Fibroblast of the aortic adventitia (primary cell): ENCODE results near the gene SYDE1. TPM values are rescaled to one million over a fixed set of nuclear protein-coding genes. Genes with fewer than 3 reads are reported as not detected.

Source experiments
- DNase-seq: peaks from one replicate; pipeline ENCODE4 v3.0.0-alpha.2; 2010; ENCODE audit warnings: low read depth
- H3K4me3 ChIP-seq: 2 replicates; pipeline ENCODE4 v1.5.1; 2011; ENCODE audit warnings: low read depth, mild to moderate bottlenecking, control low read depth, low read length, moderate library complexity
- total RNA-seq: library from RNA; depleted of rRNA; stranded (reverse); fragments of >200 nt; gene quantifications from 2 replicates; pipeline ENCODE4 v1.2.3, GENCODE V29; 2012; ENCODE audit warnings: low replicate concordance
- TF ChIP-seq, protein P1 (sequence below): IDR thresholded peaks from 2 replicates; pipeline ENCODE4 v1.5.1; 2011; ENCODE audit warnings: mild to moderate bottlenecking, low read length, control low read depth, inconsistent platforms; ENCODE audit not compliant: insufficient read depth

The SYDE1 gene
- total RNA-seq, 1 donor = 36.2 TPM

DNA sequence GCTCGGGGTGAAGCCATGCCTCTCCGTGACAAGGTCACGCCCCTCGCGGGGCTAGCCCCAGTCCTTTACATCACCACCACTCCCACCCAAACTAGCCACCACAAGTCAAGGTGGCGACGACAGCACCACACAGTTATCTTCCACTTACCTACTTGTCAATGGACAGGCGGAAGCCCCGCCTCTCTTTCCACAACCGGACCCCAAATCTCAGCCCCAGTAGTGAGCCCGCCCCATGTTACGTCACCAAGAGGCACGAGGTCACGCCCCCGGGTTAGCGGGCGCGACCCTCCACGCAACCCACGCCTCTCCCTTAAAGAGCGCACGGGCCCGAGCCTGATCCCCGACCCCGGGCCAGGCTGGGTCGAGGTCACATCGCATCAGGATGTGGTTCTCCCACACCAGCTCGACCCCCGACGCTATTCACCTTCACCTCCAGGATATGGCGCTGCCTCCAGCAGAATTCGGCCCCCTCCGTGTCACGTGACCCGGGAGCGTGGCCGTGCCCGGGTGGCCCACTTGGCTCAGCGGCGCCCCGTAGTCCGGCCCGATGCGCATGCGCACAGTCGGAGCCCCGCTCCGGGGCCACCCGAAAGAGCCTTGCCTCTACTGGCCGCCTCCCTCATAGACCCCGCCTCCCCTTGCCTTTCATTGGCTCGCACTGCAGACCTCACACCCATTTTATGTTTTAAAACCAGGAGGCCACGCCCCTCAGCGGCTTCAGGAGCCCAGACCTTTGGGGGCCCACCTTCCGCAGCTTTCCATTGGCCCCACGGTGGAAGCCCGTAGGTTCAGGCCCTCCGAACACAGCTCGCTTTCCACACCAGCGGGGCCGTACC lies 18.2 kb downstream of the SYDE1 start:
- TF ChIP-seq, protein P1, sequence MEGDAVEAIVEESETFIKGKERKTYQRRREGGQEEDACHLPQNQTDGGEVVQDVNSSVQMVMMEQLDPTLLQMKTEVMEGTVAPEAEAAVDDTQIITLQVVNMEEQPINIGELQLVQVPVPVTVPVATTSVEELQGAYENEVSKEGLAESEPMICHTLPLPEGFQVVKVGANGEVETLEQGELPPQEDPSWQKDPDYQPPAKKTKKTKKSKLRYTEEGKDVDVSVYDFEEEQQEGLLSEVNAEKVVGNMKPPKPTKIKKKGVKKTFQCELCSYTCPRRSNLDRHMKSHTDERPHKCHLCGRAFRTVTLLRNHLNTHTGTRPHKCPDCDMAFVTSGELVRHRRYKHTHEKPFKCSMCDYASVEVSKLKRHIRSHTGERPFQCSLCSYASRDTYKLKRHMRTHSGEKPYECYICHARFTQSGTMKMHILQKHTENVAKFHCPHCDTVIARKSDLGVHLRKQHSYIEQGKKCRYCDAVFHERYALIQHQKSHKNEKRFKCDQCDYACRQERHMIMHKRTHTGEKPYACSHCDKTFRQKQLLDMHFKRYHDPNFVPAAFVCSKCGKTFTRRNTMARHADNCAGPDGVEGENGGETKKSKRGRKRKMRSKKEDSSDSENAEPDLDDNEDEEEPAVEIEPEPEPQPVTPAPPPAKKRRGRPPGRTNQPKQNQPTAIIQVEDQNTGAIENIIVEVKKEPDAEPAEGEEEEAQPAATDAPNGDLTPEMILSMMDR = peak; percentile 1
- peak; percentile 97 for DNase-seq
- H3K4me3 ChIP-seq = peak overlapping the region; percentile 91

DNA sequence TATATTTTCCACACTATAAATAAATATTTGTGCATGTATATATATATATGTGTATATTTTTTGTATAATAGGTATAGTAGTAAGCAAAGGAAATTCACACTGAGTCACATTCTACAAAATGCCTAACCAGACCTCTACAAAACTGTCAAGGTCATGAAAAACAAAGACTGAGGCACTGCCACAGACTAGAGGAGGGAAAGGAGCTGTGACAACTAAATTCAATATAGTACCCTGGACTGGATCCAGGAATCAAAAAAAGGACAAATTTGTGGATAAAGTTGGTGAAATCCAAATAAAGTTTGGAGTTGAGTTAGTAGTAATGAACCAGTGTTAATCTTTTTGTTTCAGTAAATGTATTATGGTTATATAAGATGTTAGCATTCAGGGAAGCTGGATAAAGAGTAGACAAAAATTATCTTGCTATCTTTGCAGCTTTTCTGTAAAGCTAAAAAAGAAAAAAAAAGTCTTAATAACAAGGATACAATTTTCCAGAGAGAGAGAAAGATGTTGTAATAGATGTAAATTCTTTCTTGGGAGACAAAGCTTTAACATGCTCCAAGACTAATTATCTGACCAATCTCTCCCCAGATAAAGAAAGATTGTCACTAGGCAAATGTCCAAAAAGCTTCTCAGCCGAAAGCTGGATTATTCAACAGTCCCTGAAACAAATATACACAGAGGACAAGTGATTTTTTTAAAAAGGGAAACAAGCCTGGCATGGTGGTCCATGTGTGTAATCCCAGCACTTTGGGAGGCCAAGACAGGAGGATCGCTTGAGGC lies 19.1 kb downstream of the SYDE1 start:
- peak overlapping the region; percentile 48 for H3K4me3 ChIP-seq
- peak; percentile 61 for DNase-seq
- TF ChIP-seq, protein P1 = no peak

DNA sequence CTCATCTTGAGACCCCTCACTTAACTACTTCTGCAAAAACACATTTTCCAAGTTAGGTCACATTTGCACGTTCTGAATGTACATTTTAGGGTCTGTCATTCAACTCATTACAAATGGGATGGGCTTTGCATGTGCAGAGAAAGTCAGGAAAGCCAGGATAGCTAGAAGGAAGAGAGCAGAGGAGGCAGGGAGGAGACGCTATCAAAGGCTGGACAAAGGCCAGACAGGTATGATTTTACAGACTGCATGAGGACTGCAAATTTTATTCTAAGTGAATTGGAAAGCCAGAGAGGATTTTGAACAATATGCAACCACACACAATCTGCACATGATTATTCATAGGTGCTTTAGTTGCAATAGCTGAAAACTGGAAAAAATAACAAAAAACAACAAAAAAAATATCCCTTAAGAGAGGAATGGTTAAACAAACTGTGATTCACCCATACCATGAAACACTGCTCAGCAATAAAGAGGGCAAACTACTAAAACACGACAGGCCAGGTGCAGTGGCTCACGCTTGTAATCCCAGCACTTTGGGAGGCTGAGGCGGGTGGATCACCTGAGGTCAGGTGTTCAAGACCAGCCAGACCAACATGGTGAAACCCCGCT lies 21.1 kb downstream of the SYDE1 start:
- no peak overlapping the region for H3K4me3 ChIP-seq
- TF ChIP-seq, protein P1 = no peak
- DNase-seq = no peak

DNA sequence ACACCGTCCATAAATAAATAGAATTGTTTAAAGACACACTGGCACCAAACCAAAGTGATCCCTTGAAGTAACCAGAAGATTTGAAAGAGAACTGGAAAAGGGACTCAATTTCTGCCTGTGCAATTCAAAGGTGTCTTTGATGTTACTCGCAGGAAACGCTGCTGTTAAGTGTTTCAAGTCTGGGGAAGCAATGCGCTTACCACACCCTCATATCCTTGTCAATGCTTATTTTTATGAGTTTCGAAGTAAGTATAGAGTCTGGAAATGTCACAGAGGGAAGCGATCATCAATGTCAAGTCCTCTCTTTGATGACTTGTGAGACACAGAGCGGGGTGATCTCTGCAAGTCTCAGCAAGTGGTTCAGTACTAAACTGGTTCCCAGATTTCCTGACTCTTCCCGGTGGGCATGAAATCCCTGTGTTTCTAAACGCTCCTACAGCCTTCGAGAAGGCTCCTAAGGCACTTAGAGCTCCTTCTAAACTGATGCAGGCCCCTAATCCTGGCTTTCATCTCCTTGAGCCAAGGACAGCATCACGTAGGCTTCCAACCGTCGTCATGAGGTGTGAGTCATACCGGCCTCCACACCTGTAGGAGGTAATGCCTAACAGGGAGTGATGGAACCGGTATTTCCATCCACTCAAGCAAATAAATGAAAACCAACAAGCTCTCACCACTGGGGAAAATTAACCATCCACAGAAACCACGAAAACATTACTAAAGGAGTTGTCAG lies 22.8 kb downstream of the SYDE1 start:
- no peak overlapping the region for H3K4me3 ChIP-seq
- DNase-seq = no peak
- TF ChIP-seq, protein P1 = no peak

DNA sequence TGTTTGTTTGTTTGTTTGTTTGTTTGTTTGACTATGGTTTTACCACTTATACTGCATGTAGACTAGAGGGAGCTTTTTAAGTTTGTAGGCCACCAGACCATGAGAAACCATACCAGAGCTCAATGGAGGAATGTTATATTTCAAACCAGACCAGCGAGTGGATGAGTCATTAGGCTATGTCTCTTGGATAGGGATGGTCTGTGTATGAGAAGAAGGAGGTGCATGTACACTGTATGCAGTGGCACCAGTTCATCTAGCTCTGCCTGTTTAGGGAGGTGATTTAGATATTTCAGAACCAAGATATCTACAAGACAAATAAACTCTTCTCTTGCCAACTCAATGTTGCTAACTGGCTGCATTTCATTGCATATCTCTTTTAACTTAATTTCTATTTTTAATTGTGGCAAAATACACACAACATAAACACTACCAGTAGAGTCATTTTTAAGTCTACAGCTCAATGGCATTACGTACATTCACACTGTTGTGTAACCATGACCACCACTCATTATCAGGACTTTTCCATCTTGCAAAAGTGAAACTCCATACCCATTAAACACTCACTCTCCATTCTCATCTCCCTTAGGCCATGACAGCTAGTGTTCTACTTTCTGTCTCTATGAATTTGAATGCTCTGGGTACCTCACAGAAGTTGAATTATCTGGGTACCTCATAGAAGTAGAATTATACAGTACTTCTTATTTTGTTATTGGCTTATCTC lies 29.2 kb downstream of the SYDE1 start:
- TF ChIP-seq, protein P1 = no peak
- DNase-seq = peak; percentile 14
- no peak overlapping the region for H3K4me3 ChIP-seq

DNA sequence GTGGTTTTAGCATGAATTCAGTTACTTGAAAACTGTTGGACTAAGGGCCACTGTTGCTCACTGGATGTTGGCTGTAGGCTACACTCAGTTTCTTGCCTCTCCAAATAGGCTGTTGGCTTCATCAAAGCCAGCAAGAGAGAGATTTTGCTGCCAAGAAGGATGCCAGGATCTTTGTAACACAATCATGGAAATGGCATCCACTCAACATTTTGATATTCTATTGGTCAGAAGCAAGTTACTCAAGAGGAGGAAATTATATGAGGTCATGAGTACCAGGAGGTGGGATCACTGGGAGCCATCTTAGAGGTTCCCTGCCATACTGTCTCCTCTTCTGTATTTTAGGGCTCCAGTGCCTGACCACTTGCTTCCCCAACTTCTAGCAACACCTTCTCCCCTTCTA lies 30.6 kb downstream of the SYDE1 start:
- peak; percentile 42 for DNase-seq
- TF ChIP-seq, protein P1 = no peak
- no peak overlapping the region for H3K4me3 ChIP-seq
